Inferior parietal cortex (tissue), 1 donor: Measurements from ENCODE around the gene TGFB1I1.
"Not testable (repeated sequence)": the region's sequence is repeated elsewhere in the genome, so short reads cannot be mapped to it uniquely, and the experiment has no call there.

ENCODE experiments used
- DNase-seq: peaks from one replicate; pipeline ENCODE4 v3.0.0-alpha.2; 2016; ENCODE audit errors: extremely low spot score

TGFB1I1 gene

DNA sequence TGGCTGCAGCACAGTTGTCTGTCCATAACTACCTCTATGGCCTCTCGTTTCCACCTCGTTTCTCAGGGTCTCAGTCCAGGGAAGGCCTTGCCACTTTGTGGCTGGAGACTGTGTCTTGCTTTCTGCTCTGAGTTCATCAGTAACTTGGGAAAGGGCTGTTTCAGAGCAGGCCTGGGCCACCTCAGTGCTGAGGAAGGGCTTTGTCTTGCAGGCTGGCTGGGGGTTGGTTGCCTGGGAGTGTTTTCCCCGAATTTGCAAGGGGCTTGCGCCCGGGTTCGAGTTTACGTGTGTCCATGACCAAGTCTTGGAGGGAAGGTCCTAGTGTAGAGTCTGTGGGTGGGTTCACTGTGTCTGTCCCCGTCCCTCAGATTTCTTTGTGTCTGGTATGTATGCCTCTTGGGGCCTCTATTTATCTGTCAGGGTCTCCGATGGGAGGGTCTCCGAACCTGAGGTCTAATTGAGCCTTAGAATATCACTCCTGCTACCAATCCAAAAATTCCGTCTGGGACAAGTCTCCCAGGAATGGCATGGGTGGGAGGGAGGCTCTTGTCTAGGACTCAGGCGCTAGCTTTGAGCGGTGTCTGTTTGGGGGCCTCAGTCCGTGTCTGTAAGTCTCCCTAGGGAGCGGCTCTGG lies 594 bp upstream of the TGFB1I1 start:
- no peak for DNase-seq

DNA sequence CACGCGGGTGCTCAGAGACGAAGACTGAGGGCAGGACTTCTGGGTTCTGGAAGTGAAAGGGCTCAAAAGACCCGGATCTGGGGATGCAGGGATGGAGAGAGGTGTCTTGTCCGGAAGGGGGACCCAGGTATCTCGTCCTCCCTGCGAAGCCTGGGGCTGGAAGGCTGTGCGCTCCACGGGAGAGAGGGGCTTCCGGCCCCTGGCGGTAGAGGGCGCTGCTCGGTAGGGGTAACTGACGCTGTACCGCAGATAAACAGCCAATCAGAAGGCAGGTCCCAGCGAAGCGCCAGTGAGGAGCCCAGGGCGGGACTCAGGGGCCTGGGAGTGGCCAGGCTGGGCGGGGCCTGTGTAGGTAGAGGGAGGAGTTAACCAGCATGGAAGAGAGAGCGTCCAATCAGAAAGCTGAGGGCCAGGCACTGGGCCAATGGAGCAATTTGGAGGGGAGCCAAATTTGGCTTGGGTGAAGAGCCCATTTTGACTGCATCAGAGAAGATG lies 804 bp downstream of the TGFB1I1 start:
- no peak for DNase-seq

- DNase-seq = no peak
Measured at GRCh38 chr16:31473264-31473984, 1.5 kb downstream of the TGFB1I1 start.

DNA sequence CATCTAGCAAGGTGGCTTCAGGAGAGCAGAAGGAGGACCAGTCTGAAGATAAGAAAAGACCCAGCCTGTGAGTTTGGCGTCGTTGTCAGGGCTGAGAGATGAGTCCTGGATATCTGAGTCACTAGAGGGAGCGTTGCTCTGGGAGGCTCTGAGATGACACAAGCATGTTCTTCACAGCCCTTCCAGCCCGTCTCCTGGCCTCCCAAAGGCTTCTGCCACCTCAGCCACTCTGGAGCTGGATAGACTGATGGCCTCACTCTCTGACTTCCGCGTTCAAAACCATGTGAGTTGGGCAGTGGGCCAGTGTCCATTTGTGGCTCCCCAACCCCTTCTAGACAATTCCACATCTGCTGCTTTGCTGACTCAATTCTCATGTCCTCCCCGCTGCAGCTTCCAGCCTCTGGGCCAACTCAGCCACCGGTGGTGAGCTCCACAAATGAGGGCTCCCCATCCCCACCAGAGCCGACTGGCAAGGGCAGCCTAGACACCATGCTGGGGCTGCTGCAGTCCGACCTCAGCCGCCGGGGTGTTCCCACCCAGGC lies 2.3 kb downstream of the TGFB1I1 start:
- DNase-seq = no peak

DNA sequence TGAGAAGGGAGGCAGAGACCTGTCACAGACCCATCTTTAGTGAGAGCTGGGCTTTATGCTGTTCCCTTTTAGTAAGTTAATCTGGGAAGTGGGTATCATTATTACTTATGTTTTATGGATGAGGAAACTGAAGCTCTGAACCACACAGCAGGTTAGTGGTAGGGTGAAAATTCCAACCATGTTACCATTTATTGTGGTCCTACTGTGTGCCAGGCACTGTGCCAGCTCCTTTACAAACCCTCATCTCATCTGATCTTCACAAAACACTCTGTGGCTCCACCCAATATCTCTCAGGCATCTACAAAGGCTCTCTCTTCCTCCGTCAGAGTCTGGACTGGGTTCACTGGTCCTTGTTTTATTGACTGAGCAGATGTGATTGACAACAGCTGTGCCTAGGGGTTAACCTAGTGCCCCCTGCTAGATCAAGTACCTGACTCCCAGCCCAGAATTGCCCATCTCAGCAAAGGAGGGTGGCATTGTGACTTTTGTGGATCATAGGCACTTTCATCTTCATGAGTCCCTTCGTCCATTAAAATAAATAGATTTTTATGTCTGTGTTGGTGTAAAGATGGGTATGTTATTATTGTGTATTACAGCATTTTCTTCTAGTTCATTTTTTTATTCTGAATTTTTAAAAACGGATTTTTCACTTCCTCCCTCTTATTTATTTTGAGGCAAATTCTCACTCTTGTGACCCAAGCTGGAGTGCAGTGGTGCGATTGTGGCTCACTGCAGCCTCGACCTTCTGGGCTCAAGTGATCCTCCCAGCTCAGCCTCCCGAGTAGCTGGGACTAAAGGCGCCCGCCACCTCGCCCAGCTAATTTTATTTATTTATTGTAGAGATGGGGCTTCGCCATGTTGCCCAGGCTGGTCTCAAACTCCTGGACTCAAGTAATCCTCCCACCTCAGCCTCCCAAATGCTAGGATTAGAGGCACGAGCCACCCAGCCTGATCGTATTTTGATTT lies 3.1 kb downstream of the TGFB1I1 start:
- no peak for DNase-seq

GRCh38 chr16:31475946-31476302 lies 4.0 kb downstream of the TGFB1I1 start:
- no peak for DNase-seq

DNA sequence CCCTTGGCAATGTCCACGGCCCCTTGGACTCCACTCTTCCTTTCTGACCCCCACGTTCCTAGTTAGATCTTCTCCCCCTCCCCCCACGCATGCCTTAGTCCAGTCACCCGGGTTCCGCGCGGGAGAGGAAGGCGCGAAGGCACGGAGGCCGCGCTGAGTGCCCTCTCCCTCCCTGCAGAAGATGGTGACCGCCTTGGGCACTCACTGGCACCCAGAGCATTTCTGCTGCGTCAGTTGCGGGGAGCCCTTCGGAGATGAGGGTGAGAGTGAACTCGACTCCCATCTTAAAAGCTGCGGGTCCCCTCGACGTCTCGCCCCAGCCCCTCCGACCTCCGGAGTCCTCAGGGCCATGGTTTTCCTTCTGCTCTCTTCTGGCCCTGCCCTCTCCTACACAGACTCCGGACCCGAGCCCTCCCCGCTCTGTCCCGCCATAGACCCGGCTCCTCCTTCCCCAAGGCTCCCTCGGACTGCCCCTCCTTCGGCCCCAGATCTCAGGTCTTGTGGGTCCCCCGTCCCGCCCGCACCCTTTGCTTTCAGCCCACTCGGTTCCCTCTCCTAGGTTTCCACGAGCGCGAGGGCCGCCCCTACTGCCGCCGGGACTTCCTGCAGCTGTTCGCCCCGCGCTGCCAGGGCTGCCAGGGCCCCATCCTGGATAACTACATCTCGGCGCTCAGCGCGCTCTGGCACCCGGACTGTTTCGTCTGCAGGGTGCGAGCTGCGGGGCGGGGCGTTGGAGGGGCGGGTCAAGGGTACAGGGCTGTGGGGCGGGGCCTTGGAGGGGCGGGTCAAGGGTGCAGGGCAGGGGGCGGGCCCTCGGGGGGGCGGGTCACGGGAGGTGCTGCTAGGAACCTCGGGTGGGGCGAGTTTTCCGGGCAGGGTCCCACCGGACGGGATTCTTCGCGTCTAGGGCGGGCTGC lies 4.6 kb downstream of the TGFB1I1 start:
- DNase-seq = no peak

DNA sequence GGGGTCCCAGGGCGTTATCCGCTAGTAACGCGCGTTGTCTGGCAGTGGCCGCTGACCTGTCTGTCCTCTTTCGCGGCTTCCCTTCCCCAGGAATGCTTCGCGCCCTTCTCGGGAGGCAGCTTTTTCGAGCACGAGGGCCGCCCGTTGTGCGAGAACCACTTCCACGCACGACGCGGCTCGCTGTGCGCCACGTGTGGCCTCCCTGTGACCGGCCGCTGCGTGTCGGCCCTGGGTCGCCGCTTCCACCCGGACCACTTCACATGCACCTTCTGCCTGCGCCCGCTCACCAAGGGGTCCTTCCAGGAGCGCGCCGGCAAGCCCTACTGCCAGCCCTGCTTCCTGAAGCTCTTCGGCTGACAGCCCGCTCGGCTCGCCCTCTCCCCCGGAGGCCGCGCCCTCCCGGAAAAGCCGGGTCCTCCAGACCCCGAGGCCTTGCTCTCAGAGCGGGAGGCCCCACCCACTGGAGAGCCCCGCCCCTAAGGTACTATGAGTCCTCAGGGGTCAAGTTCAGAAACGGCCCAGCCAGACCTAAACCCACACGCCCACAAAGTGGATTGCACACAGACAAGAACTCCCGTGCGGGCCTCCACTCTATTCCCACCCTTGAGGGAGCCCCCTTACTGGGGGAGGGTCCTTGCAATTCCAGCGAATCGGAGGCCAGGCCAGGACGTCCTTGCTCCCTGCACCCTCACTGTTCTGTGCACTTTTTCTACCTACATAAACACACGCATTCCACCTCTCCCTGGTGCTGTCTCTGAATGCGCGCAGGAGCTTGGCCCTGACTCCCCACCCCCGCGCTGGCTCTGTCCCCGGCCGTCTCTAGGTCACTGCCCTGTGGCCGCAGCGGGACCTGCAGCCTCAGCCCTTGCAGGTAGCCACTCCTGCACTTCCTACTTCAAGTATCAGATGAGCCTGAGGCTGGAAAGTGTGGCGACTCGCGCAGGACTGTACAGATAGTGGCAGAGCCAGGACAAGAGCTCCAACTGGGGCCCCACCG lies 5.6 kb downstream of the TGFB1I1 start:
- DNase-seq = no peak

GRCh38 chr16:31478956-31479355 lies 7.0 kb downstream of the TGFB1I1 start:
- DNase-seq = no peak

- no peak for DNase-seq
Measured at GRCh38 chr16:31479751-31480150, 7.8 kb downstream of the TGFB1I1 start.

DNA sequence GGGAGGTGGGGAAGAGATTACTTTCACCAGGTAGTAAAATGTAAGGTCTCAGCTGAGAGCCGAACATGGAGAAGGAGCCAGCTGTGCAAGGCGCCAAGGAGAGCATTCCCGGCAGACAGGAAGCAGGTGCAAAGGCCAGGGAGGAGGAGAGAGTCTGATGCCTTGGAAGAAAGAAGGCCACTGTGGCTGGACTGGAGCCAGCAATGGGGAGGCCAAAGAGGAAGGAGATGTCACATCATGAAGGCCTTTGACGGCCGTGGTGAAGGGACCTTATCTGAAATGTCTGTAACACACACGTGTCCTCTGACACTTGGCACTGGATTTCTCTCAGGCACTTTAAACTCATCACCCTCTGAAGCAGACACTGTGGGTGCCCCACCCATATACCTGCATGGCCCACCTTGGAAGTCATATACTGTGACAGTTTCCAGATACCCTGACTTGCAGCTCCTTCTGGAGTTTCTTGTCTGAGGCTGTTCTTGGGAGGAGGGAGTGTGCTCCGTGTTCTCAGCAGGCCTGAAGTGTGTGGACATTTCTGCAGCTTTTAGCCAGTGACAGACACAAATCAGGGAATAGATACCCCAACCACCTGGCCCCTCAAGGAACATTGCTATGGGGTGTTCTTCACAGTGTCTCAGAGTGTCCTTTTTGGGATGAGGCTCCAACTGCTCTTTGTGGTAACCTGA lies 9.0 kb downstream of the TGFB1I1 start:
- no peak for DNase-seq

DNA sequence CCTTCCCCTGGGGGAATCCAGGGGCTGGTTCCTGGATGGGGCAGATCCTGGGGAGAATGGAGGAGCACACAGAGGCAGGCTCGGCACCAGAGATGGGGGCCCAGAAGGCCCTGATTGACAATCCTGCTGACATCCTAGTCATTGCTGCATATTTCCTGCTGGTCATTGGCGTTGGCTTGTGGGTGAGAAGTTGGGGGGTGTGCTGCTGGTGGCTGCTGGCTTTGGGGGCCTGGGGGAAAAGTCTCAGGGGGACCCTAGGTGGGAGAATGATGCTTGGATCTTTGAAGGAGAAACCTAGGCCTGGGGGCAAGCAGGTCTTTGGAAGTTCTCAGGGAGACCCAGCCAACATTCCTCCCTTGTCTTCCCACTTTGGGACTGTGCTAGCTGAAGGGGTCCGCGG lies 11.1 kb downstream of the TGFB1I1 start, which contains the start of gene SLC5A2:
Gene SLC5A2 (plus strand): TSS at position 43 of the 400 bp plus-strand sequence. CDS start 14 bp downstream, at position 57.
- no peak for DNase-seq

- not testable (repeated sequence) for DNase-seq
Measured at GRCh38 chr16:31484048-31484447, 12.1 kb downstream of the TGFB1I1 start.

DNA sequence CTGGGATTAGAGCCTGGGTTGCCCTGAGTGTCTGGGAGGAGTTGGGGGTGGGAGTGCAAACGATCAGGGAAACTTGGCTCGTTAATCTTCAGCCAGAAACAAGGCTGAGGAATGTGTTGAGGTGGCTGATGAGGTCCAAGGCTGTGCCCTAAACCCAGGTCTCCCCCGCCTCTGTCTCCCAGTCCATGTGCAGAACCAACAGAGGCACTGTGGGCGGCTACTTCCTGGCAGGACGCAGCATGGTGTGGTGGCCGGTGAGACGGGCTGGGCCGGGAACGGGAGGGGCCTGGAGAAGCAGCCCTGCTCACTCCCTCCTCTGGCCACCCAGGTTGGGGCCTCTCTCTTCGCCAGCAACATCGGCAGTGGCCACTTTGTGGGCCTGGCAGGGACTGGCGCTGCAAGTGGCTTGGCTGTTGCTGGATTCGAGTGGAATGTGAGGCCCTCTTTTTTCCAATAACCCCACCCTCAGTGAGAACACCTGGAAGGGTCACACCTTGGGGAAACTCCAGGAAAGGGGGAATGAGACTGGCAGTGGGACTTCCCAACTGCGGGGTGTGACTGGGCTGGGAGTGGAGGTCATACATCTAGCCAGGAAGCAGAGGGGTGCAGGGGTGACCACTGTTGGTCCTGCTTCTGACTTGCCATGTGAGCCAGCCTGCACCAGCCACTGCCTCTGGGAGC lies 12.7 kb downstream of the TGFB1I1 start:
- DNase-seq = no peak

GRCh38 chr16:31485571-31485970 lies 13.6 kb downstream of the TGFB1I1 start:
- no peak for DNase-seq

- no peak for DNase-seq
Measured at GRCh38 chr16:31486045-31486444, 14.1 kb downstream of the TGFB1I1 start.

DNA sequence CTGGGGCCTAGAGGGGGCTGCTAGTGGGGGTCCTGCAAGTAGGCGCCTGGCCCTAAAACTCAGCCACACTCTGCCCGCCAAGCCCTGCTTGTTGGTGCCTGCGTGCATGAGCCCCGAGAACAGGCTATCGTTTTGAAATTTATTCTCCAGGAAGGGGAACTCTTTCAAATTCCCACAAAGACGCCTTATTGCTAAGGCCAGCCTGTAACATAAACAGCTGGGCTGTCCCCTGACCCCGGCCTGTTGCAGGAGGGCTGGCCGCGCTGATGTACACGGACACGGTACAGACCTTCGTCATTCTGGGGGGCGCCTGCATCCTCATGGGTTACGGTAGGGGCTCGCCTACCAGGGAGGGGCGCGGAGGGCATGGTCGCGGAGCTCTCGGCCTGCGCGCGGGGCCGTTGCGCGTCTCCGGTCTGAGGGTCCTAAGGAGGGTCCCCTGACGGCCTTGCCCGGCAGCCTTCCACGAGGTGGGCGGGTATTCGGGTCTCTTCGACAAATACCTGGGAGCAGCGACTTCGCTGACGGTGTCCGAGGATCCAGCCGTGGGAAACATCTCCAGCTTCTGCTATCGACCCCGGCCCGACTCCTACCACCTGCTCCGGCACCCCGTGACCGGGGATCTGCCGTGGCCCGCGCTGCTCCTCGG lies 15.2 kb downstream of the TGFB1I1 start:
- DNase-seq = no peak
